GM18520 (cell line): ENCODE results near the gene NPAS3.

Experiments used
- ATAC-seq: cut with Tn5 transposase; IDR thresholded peaks from one replicate; pipeline ENCODE4 v1.9.1; 2021; ENCODE audit not compliant: unreplicated experiment

NPAS3 gene

DNA sequence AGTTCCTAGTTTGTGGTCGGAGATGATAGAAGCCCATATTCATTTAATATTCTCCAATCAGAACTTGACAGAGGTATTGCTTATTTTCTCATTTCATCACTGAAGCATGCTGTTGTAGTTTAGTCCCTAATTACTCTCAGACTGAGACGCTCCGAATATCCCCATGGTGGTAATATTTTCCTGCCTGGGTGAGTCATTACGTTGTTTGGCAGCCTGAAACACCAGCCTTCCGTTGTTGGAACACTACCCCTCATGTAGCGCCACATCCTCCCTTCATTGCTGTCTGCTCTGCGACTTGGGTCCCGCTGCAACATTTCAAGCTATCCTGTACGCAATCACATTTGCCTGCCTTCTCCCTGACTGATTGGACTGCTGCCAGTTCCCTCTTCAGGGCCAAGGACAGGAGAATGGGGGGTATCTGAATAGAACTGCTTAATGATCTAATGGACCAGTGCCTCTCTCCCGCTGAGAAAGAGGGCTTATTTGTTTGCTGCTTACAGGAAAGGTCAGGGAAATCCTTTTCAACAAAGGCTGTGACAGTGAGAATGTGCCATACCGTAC is 369.1 kb downstream of the NPAS3 start:
- no peak for ATAC-seq

DNA sequence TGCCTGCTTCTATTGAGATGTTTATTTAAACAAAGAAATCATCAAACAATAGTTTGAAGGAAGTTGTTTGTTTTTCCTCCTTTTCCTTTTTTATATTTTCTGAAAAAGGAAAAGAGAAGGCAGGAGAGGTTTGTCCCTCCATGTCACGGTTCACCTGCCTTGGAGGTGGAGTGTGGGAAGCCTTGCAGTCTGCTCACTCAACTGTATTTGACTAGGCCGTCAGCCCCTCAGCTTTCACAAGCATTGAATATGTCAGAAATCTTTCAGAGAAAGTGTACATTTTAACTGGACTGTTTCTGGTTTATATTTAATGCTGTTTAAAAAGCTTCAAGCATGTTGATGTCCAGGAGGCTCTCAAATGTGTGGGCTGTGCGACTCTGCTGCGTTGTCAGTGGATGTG is 370.4 kb downstream of the NPAS3 start:
- no peak for ATAC-seq

DNA sequence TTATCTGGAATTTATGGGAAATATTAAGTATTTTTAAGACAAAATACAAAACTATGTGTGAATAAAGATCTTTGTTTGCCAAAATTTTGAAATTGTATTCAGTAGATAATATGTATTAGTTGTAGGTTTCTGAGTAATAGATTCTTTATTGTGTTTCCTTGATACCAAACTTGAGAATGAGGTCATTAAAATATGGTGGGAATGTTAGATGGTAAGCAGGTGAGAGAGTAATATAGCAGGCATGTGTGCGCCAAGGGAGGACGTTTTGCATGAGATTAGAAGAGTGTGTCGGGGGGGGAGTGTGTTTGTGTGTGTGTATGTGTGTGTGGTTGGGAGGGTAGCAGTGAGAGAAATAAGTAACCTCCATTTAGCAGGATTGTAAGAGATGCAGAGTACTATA is 376.5 kb downstream of the NPAS3 start:
- no peak for ATAC-seq

DNA sequence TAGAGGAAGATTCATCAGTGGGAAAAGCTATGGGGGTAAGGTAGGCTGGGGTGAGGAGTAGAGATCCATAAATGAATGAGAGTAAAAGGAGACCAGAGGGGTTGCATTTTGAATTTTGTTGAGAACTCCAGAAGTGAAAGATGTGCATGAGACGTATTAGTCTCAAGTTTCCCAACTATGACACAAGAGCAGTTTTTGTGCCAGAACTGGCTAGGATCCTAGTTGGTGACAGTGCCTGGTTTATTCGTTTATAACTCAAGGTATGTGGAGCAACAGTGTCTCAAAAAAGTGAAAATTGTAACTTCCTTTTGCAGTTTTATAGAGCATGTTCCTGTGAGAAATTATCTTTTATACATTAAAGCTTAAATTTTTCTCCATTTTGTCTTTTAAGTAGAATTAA is 377.0 kb downstream of the NPAS3 start:
- no peak for ATAC-seq

DNA sequence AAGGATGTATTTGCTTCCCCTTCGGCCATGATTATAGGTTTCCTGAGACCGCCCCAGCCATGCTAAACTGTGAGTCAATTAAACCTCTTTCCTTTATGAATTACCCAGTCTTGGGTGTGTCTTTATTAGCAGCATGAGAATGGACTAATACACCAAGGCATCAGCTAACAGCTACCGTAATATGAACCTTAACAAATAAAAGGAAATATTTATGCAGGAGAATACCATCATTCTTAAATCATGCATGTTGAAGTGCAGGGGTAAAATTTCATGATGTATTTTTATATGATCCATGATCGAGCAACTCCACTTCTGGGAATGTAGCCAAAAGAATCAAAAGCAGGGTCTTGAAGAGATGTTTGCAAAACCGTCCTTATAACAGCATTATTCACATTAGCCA is 379.0 kb downstream of the NPAS3 start:
- no peak for ATAC-seq

DNA sequence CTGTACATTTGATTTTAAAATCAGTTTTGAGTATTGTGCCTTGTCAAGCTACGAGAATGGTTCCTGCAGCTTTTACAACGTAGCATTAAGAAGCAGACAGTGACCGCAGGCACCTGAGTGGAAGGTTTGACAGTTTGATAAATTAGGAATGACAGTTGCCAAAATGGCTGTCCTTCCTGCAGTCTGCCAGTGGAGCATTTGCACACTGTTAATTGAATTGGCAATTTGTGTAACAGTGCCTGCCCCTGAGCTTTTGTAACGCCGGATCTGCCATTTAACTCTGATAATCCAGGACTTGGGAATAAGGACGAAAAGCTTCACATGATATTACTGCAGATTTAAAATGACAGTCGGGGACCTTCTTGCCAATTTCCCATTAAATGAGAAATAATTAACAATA is 385.3 kb downstream of the NPAS3 start:
- ATAC-seq: no peak

DNA sequence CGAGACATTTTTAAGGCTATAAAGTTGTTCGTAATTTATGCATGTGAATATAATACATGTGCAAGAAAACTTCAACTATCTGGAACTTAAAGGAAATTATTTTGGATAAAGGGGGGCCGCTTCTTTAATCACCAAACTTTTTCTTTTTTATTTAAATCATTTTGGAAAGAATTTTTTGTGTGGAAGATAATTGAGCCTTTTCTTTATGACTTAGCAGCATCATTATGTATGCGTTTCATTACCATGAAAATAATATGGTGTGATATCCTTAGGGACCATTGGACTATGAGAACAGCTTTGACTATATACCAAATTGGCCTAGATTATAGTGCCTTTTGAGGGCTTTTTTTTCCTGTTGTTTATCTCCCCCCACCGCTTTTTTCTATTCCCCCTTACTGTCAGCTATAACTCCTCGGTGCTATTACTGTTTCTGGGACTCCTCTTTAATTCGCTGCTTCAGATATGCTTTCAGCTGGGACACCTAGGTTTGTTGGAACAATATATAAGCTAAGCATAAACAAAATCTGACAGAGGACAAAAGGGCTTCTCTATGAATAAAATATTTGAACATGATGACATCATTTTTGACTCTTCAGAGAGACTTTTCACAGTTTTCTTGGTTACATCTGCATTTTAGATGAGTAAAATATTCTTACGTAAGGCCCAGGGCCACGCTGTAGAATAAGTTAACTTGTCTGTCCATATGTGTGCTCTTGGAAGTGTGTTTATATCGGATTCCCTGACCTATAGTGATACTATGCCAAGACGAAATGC is 392.7 kb downstream of the NPAS3 start:
- ATAC-seq: no peak

DNA sequence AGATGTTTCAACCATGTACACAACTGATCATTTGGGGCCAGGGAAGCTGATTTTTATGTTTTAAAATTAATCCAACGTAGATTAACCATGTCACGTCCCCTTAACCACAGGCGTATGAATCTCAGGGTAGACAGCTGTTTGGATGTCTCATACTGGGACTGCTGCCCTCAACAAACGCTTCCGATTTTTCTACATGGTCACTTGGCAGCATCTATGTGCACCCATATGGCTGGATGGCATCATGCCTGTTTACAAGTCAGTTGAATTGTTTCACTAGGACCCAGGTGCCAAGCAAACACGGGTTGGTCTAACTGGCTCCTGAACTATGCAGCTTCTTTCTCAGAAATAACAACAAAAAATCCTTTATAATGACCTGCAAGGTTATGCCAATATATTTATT is 393.8 kb downstream of the NPAS3 start:
- ATAC-seq: no peak

DNA sequence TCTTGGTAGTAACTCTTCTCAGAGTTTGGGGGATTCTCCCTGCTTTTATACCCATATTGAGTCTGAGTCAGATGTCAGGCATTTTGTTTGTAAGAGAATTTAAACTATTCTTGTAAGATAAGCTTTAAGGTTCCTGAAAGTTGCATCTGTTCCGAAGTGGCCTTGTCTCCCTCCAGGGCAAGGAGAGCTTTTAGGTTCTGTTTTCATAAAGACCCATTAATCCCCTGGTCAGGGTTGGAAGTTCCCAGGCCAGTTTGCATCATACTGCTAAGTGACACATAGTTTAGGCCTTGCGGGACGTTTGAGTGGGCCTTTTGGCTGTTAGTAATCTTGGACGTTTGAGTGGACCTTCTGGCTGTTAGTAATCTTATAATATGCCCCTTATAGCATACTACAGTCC is 396.7 kb downstream of the NPAS3 start:
- ATAC-seq: no peak

DNA sequence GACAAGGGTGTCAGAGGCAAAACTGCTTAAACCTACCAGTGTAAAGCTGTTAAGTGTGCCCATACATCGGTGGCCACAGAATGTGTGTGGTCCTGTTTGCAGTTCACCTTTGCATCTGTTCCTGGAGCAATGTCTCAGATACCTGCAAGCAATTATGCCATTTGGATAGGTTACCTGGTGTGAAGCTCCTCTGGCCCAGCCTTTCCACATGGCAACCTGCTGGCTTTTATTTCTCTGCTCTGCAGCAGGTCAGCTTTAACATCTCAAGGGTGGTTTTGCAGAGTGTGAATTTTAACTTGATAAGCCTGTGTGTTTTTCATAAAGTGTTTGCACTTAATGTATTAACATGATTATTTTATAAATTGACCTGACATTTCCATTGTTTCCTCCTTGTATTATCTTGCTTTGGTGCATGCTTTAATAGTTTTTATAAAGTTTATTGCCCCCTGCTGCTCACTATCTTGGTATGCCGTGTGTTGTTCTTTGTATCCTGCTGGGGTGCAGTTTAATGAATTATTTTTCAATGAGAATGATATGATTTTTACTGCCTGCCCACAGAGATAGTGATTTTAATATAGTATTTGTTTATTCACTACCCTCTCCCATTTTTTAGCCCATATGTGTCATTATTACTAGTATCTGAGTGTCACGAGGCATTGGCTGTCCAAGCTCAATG is 403.8 kb downstream of the NPAS3 start:
- no peak for ATAC-seq

DNA sequence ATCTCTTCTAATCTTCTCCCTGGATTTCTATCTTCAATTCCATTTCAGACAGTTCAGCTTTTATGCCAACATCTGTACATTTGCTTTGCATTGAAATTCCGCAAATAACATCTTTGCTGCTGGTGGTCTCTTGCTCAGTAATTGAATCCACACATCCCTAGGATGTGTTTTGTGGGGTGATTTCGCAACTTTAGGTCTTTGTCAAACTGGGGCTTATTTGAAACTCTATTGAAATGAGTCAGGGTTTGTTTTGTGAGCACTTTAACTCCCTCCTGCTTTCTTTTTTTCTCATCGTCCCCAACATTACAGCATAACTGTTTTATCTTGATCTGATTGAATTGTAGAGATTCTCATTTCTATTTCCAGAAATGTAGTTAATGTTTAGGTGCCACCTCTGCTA is 404.3 kb downstream of the NPAS3 start:
- ATAC-seq: no peak

DNA sequence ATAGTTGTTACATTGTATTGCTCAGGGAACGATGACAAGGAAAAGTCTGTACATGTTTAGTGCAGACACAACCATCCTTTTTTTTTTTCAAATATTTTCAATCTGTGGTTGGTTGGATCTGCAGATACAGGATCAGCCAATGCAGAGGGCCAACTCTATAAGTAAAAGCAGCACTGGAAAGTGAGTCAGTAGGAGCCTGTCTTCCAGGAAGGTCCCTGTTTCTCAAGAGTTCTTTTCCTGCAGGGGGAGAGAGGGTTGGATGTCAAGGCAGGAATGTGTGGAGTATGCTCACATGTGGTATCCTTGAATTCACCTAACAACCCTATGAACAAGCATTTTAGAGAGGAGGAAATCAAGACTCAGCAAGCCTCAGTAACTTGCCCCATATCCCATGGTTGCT is 409.1 kb downstream of the NPAS3 start:
- no peak for ATAC-seq

DNA sequence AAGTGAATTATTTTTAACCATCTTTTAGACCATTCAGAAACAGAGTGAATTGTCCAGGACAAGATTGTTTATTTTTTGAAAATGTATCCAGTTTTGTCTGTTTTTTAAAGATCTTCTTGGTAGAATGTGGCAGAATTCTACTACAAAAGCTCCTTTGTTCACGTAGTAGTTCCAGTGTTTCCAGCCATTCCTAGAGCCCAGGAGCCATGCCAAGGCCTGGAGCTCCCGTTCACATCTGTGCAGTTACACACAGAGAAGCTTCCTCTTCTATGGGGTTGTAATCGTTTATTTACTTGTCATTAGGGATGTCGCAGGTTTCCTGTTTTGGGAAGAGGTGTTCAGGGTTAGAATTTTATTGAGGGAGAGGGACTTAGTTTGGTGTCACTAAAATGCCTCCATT is 409.8 kb downstream of the NPAS3 start:
- ATAC-seq: no peak

DNA sequence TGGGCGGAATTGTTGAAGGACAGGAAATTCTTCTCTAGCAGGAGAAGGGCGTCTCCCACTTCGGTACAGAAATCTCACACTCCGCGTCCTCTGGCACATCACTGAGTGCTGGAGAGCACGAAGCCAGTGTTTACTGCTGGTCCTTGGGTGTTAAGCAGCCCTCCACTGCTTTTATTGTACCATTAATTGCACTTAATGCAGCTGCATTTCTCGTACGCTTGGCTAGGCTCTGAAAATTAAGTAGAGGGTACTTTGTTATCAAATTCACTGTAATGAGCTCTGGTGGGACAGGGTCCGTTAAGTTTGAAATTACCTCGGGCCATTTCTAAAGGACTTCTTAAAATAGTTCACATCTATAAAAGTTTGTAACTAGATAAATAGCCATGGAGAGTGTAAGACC is 411.2 kb downstream of the NPAS3 start:
- no peak for ATAC-seq

DNA sequence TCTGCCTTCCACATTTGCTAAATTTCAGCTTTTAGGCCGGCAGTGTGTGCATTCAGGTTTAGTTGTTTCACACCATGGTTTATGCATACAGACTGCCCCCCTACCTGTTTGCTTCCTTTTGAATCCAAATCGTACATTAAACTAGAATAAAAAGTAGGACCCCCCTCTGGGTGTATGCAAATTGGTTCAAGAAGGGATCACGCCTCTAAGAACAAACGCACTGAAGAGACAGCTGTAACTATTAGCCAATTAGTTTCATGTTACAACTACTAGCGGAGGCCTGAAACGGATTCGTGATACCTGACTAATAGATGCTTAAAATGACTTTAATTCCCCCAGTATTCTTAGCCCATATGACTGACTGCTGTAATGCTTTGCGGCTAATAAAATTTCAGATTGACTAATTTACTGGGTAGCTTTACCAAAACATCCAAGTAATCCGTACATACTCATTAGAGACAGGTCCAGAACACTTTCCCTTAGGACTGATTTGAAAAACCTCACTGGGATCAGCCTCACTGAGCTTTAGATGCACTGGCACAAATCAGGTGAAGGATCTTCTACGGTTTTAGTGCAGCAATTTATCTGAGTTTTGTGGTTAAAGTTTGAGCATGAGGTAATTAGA is 411.8 kb downstream of the NPAS3 start:
- ATAC-seq: no peak

DNA sequence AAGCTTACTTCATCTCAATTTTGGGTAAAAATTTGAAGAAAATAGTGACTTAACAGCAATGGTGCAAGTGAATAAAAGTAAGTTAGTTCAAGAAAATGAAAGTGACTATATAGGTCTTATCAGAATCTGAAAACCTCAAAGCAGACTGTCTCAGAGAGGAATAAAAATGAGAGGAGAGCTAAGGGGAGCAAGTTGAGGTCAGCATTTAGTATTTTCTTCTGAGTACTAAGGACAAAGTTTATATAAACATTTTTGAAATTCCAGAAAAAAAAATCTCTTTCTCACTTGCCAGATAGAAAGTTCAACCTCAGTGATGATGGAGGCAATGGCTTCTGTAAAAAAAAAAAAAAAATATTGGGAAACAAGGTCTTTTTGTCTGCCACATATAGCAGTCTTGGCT is 414.1 kb downstream of the NPAS3 start:
- no peak for ATAC-seq

DNA sequence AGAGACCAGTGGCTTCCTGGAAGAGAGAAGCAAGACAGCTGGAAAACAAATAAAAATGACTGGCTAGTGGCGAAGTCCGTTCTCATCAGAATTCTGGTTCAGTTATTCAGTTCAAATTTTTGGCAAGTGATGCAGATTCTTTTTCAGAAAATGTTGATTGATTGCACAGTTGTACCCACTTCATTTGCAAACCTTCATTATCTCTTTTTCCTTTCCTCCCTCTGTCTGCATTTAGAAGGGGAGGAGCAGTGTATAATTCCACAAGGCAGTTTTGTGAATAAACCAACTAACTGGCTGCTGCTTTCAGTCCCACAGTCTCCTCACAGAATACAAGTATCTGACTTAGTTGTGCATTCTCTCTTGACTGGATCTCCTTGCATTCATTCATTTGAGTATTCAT is 417.5 kb downstream of the NPAS3 start:
- ATAC-seq: no peak

DNA sequence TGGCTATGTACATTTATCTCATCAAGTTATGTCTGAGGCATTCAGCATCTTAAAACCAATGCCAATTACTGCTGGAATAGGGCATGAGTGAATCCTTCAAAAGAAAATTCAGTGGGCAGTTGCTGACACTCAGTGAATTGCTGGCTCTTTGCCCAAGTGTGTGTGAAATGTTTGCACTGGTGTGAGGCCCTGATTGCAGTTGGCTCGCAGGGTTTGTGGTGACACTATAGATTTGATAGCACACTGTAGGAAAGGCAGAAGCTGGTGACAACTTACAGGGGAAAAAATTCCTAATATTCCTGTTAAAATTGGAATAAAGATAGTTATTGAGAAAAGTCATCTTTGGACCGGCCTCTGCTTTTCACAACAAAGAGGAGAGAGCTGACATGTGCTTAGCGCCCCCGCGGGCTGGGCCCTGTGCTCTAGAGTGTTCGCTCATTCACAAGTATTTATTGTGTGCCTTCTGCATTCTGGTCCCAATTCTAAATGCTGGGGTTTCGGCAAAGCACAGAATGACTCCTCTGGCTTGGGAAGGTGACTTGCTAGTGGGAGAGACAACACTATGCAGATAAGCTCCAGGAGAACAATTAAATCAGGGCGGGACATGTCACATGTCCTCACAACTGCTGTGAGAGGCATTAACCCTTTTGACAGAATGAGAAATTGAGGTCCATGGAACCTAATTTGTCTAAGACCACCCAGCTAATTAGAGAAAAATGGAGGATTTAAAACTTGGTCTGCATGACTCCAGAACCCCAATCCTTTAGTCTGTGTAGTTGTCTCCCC is 418.7 kb downstream of the NPAS3 start:
- ATAC-seq: no peak

DNA sequence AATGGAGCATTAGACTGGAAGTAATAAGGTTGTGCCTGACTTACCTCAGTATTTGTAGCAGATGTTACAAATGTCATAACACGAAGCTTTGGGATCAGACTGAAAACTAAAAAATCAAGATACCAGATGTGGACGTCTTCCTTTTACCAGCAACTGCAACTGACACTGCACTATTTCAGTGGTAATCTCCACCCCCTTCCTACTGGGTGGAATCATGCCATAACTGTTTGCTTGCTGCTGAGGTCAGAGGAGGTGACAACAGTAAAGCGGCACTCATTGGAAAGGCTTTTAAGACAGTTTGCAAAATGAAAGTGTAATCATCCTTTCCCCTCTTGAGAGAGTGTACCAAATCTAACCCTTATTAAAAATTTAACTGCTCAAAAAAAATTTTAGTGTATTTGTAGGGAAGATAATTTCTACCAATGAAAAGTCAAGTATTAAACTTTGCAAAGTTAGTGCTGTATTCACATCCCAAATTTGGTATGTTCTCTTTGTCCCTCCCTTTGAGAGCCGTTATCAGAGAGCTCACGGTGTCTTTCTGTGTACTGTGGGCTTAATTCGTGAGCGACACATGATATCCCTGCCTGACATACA is 420.7 kb downstream of the NPAS3 start:
- no peak for ATAC-seq

DNA sequence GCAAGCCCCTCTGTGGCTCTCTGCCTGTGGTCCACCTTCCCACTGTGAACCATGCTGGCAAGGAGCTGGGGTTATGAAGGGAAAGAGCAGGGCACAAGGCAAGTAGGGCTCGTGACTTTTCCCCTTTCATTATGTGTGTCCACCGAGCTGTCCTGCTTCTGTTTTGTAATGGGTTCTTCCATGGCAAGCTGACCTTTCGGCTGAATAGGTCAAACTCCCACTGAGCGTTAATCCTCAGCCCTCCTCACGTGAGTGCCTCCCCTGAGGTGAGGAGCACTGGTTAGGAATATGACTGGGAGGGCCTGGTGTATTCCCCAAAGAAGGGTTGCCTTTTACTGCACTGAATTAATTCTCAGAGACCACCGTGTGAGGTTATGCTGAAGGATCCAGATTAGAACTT is 424.3 kb downstream of the NPAS3 start:
- no peak for ATAC-seq

DNA sequence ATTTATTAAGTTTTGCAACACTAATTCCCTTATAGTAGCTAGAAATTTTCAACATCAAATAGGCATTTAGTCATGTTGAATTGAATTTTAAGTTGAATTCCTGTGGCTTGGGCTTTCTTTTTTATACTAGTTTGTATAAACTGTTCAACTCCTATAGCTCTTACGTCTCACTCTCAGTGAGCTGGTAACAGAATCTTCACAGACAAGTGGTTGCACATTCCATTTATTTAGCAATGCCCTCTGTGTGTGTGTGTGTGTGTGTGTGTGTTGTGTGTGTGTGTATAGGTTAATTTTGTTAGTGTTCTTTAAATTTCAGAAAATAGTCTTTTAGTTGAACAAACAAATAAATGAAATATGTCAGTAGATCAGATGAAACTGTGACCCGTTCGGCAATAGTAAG is 425.0 kb downstream of the NPAS3 start:
- no peak for ATAC-seq
